ENCODE measurements around the gene HBP1.

- no peak for TF ChIP-seq CREB5 (CRISPR knock-in tag; IDR thresholded peaks at IDR 0.05; ENCODE audit: low read depth)
- TF ChIP-seq SNAI2 (CRISPR knock-in tag; IDR thresholded peaks at IDR 0.05): no peak
- no peak for TF ChIP-seq ESRRG (CRISPR knock-in tag; IDR thresholded peaks at IDR 0.05)
- no peak for TF ChIP-seq ZNF8 (CRISPR knock-in tag; IDR thresholded peaks at IDR 0.05)
- no peak for TF ChIP-seq GLIS3 (CRISPR knock-in tag; IDR thresholded peaks at IDR 0.05)
- TF ChIP-seq ZNF70 (CRISPR knock-in tag; IDR thresholded peaks at IDR 0.05): no peak
- no peak for TF ChIP-seq ZNF565 (CRISPR knock-in tag; conservative IDR thresholded peaks at IDR 0.05; ENCODE audit: low read depth)
Measured at GRCh38 chr7:107173191-107173590, 4.4 kb downstream of the HBP1 start.
